RWPE2 (cell line): ENCODE results near the gene NPEPL1.

ENCODE experiments used
- ATAC-seq: fragments of 200-7000 bp; cut with Tn5 transposase; 3 replicates; pipeline ENCODE4 v1.9.1; 2021; ENCODE audit warnings: low read depth
- DNase-seq: peaks from one replicate; pipeline ENCODE4 v3.0.0-alpha.2; 2020; ENCODE audit warnings: low spot score
- H3K27ac ChIP-seq: fragments of 450-650 bp; 2 replicates; pipeline ENCODE4 v1.5.1; 2017; ENCODE audit warnings: mild to moderate bottlenecking; ENCODE audit not compliant: poor library complexity, severe bottlenecking
- H3K27me3 ChIP-seq: fragments of 250-450 bp; sonication (Bioruptor Pico); 2 replicates; pipeline ENCODE4 v1.5.1; 2021; ENCODE audit warnings: mild to moderate bottlenecking, moderate library complexity; ENCODE audit not compliant: insufficient read depth, poor library complexity, severe bottlenecking
- H3K36me3 ChIP-seq: fragments of 250-450 bp; sonication (Bioruptor Pico); 2 replicates; pipeline ENCODE4 v1.5.1; 2020; ENCODE audit warnings: low read depth, mild to moderate bottlenecking, moderate library complexity
- H3K4me1 ChIP-seq: fragments of 250-450 bp; sonication (Bioruptor Pico); 2 replicates; pipeline ENCODE4 v1.5.1; 2021; ENCODE audit warnings: mild to moderate bottlenecking, moderate library complexity; ENCODE audit not compliant: insufficient read depth, poor library complexity, severe bottlenecking
- H3K4me3 ChIP-seq: fragments of 250-450 bp; sonication (Bioruptor Pico); 2 replicates; pipeline ENCODE4 v1.5.1; 2021; ENCODE audit warnings: mild to moderate bottlenecking, moderate library complexity; ENCODE audit not compliant: severe bottlenecking
- H3K9me3 ChIP-seq: fragments of 250-450 bp; sonication (Bioruptor Pico); 2 replicates; pipeline ENCODE4 v1.5.1; 2021; ENCODE audit warnings: mild to moderate bottlenecking, moderate library complexity; ENCODE audit not compliant: severe bottlenecking
- TF ChIP-seq, protein P1 (sequence below): fragments of 450-650 bp; IDR thresholded peaks from one replicate; pipeline ENCODE4 v1.5.1; 2017; ENCODE audit warnings: mild to moderate bottlenecking, moderate library complexity; ENCODE audit not compliant: poor library complexity, severe bottlenecking

Gene NPEPL1

DNA sequence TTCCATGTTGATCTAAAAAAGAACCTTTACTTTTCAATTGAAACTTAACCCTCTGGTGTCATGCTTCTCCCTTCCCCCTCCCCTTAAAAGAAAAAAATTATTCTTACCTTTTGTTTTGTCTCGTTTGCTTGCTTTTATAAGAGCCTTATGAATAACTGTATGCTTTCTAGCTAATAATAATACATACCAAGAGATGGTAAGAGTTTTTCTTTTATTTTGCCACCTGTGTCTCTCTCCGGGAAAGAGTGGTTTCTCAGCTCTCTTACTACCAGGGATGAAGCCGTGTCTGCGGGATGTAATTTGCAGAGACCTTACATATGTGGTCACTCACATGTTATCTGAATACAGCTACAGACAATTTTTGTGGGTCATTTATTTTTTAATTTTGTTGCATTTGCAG lies 33.8 kb upstream of the NPEPL1 start:
- H3K27ac ChIP-seq: peak overlapping the region; percentile 20
- ATAC-seq (no peak), DNase-seq (no peak)
- no peaks in the 10 kb centered on the region for H3K9me3 ChIP-seq
- peaks cover 94% of the 10 kb centered on the region for H3K36me3 ChIP-seq
- TF ChIP-seq, protein P1, sequence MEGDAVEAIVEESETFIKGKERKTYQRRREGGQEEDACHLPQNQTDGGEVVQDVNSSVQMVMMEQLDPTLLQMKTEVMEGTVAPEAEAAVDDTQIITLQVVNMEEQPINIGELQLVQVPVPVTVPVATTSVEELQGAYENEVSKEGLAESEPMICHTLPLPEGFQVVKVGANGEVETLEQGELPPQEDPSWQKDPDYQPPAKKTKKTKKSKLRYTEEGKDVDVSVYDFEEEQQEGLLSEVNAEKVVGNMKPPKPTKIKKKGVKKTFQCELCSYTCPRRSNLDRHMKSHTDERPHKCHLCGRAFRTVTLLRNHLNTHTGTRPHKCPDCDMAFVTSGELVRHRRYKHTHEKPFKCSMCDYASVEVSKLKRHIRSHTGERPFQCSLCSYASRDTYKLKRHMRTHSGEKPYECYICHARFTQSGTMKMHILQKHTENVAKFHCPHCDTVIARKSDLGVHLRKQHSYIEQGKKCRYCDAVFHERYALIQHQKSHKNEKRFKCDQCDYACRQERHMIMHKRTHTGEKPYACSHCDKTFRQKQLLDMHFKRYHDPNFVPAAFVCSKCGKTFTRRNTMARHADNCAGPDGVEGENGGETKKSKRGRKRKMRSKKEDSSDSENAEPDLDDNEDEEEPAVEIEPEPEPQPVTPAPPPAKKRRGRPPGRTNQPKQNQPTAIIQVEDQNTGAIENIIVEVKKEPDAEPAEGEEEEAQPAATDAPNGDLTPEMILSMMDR: no peak
- peaks cover 64% of the 10 kb centered on the region for H3K4me1 ChIP-seq
- H3K4me3 ChIP-seq: no peak overlapping the region
- H3K27me3 ChIP-seq: no peaks in the 10 kb centered on the region

DNA sequence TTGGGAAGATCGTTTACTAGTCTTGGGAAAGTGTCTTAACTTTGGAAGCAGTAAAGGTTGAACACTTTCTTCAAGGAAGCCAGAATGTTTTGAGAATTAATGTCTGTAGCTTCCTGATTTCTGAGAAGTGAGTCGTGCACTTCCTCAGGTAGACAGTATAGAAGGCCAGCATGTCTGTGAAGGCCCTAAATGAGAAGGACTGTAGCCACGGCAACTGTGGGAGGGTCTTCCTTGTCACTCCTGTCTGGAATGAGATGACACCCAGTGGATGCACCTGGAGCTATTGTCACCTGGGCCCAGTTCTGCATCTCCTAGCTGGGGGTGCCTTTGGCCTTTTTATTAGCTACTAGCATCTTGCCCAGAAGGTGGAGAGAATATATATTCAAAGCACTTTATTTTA lies 32.8 kb upstream of the NPEPL1 start:
- ATAC-seq (peak; percentile 34; the same call in 2 of the 3 replicates), DNase-seq (peak; percentile 54)
- TF ChIP-seq, protein P1: no peak
- peak overlapping the region; percentile 20 for H3K27ac ChIP-seq
- no peaks in the 10 kb centered on the region for H3K27me3 ChIP-seq
- H3K9me3 ChIP-seq: no peaks in the 10 kb centered on the region
- H3K4me3 ChIP-seq: no peak overlapping the region
- H3K36me3 ChIP-seq: peaks cover 94% of the 10 kb centered on the region
- H3K4me1 ChIP-seq: peaks cover 53% of the 10 kb centered on the region

DNA sequence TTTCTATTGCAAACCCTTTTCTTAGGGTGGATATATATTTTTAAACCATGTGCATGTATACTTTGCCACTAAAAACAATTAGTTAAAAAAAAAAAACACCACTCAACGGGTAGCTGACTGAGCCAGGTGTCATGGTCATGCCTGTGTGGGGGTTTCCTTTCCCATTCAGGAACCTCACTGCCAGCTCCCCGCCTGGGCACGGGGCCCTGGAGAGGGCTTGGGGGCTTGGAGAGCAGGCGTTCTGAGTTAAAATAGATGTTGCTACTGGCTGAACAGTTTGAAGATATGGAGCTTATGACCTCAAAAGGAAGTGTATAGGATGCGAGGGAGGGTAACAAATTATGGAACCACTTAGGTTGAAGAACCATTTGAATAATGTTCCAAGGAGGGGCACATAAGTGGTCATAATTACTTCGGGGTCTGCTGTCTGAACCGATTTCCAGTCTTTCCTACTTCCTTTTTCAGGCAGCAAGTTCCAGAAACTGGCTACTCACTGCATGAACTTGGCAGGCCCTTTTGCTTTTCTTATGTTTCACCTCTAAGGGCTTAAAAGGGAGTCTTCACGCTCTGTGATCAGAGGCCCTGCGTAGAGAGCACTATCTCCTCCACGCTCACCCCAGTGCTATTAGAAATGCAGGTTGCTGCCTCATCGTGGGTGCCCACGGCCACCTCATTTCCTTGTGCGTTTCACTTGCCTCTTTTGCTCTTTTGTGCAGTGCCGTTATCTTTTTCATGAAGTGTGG lies 31.6 kb upstream of the NPEPL1 start:
- no peak overlapping the region for H3K27ac ChIP-seq
- peaks cover 41% of the 10 kb centered on the region for H3K4me1 ChIP-seq
- no peaks in the 10 kb centered on the region for H3K9me3 ChIP-seq
- DNase-seq (peak; percentile 57), ATAC-seq (no peak)
- H3K36me3 ChIP-seq: peaks cover 94% of the 10 kb centered on the region
- TF ChIP-seq, protein P1: no peak
- H3K27me3 ChIP-seq: no peaks in the 10 kb centered on the region
- H3K4me3 ChIP-seq: no peak overlapping the region

DNA sequence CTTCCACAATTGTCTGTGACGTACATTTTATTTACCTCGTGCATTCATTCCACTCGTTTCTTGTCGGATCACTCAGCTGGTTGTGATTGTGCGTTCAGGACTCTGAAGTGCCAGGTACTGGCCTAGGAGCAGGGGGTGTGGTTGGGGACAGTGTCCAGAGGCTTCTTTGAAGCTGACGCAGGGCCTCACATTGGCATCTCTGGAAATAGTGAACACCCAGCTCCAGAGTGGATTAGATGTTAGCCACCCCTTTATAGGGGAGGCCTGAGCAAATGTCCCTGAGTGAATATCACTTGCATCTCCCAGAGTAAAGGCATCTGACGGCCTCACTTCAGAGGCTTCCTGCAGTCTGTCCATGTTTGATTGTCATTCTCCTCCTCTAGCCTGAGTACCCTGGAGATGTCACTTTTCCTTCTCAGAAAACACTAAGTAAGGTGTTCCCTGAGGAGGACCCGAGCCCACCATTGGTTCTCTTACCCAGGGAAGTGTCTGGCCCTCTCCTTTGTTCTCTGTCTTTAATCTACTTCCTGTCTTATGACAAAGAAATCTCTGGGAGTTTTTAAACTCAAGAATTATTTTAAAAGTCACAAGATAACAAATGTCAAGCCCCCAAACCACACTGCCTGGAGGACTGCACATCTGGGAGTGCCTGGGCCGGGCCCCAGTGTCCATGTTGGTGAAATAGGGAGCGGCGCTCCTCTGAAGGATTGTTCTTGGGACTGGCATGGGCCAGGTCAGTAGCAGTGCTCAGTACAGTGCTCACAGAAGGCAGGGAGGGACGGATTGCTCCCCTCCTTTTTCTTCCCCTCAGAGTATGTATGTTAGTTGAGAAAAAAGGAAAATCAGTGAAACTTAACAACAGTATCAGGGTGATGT lies 30.8 kb upstream of the NPEPL1 start:
- Histone ChIP-seq H3K4me1 (peaks cover 33% of the 10 kb centered on the region), H3K9me3 (no peaks in the 10 kb centered on the region), H3K27ac (no peak overlapping the region), H3K36me3 (peaks cover 94% of the 10 kb centered on the region), H3K4me3 (no peak overlapping the region), H3K27me3 (no peaks in the 10 kb centered on the region)
- TF ChIP-seq, protein P1: no peak
- DNase-seq: peak; percentile 73
- no peak for ATAC-seq
